Measurements from ENCODE around the gene TDRD9. TPM values are rescaled to one million over a fixed set of nuclear protein-coding genes. Genes with fewer than 3 reads are reported as not detected.

TDRD9 gene
- total RNA-seq, 1 donor from 2014 or later = 2.7 TPM

- H3K4me3 ChIP-seq (ENCODE audit: low read depth, low read length) = no peak overlapping the region
- no peak for TF ChIP-seq CTCF (conservative IDR thresholded peaks at IDR 0.05; ENCODE audit: low read depth, low read length)
- DNase-seq (ENCODE audit: low read depth) = no peak
Measured at GRCh38 chr14:103899316-103899715, 28.9 kb upstream of the TDRD9 start.

- DNase-seq (ENCODE audit: low read depth) = no peak
- TF ChIP-seq CTCF (conservative IDR thresholded peaks at IDR 0.05; ENCODE audit: low read depth, low read length) = no peak
- no peak overlapping the region for H3K4me3 ChIP-seq (ENCODE audit: low read depth, low read length)
Measured at GRCh38 chr14:103899833-103900232, 28.4 kb upstream of the TDRD9 start.

GRCh38 chr14:103904493-103905107 lies 23.7 kb upstream of the TDRD9 start:
- TF ChIP-seq CTCF (conservative IDR thresholded peaks at IDR 0.05; ENCODE audit: low read depth, low read length) = no peak
- DNase-seq (ENCODE audit: low read depth) = no peak

GRCh38 chr14:103905842-103906456 lies 22.3 kb upstream of the TDRD9 start:
- no peak overlapping the region for H3K4me3 ChIP-seq (ENCODE audit: low read depth, low read length)
- no peak for DNase-seq (ENCODE audit: low read depth)
- no peak for TF ChIP-seq CTCF (conservative IDR thresholded peaks at IDR 0.05; ENCODE audit: low read depth, low read length)

More at GRCh38 chr14:103904493-103905107, 23.7 kb upstream of the TDRD9 start:
- H3K4me3 ChIP-seq (ENCODE audit: low read depth, low read length) = no peak overlapping the region

- no peak for DNase-seq (ENCODE audit: low read depth)
- H3K4me3 ChIP-seq (ENCODE audit: low read depth, low read length) = no peak overlapping the region
- TF ChIP-seq CTCF (conservative IDR thresholded peaks at IDR 0.05; ENCODE audit: low read depth, low read length) = no peak
Measured at GRCh38 chr14:103908580-103908979, 19.7 kb upstream of the TDRD9 start.

- DNase-seq (ENCODE audit: low read depth) = no peak
- no peak overlapping the region for H3K4me3 ChIP-seq (ENCODE audit: low read depth, low read length)
- no peak for TF ChIP-seq CTCF (conservative IDR thresholded peaks at IDR 0.05; ENCODE audit: low read depth, low read length)
Measured at GRCh38 chr14:103909531-103910261, 18.6 kb upstream of the TDRD9 start.
